GM11168 (cell line): Measurements from ENCODE around the gene LDLRAD4.

Source experiments
- in situ Hi-C: fragments of 300-500 bp; cut with MboI; formaldehyde crosslinking; loops from one replicate; pipeline ENCODE4 v1.12.0; 2022; ENCODE audit warnings: low sequenced_read_pairs; ENCODE audit not compliant: unreplicated experiment

The LDLRAD4 gene

GRCh38 chr18:13318731-13319501 is 100.4 kb downstream of the LDLRAD4 start:
- in situ Hi-C loops: no loop called here

GRCh38 chr18:13319629-13320028 is 101.1 kb downstream of the LDLRAD4 start:
- in situ Hi-C loops: no loop called here

- in situ Hi-C loops: no loop called here
Measured at GRCh38 chr18:13320096-13320495, 101.5 kb downstream of the LDLRAD4 start.

- in situ Hi-C loops: no loop called here
Measured at GRCh38 chr18:13320891-13321425, 102.4 kb downstream of the LDLRAD4 start.

GRCh38 chr18:13321923-13322322 is 103.4 kb downstream of the LDLRAD4 start:
- in situ Hi-C loops: no loop called here

GRCh38 chr18:13323186-13323585 is 104.6 kb downstream of the LDLRAD4 start:
- in situ Hi-C loops: no loop called here

- in situ Hi-C loops: loop anchor here (25.0 kb wide), 1 partner anchor 1712 kb away; no protein-coding TSS in a partner anchor
Measured at GRCh38 chr18:13324880-13325279, 106.3 kb downstream of the LDLRAD4 start.

- in situ Hi-C loops: loop anchor here (25.0 kb wide), 1 partner anchor 1709 kb away; no protein-coding TSS in a partner anchor
Measured at GRCh38 chr18:13328213-13328612, 109.7 kb downstream of the LDLRAD4 start.

- in situ Hi-C loops: loop anchor here (25.0 kb wide), 1 partner anchor 1706 kb away; no protein-coding TSS in a partner anchor
Measured at GRCh38 chr18:13330996-13331395, 112.4 kb downstream of the LDLRAD4 start.

- in situ Hi-C loops: loop anchor here (25.0 kb wide), 1 partner anchor 1705 kb away; no protein-coding TSS in a partner anchor
Measured at GRCh38 chr18:13331846-13332245, 113.3 kb downstream of the LDLRAD4 start.

GRCh38 chr18:13332874-13333273 is 114.3 kb downstream of the LDLRAD4 start:
- in situ Hi-C loops: loop anchor here (25.0 kb wide), 1 partner anchor 1704 kb away; no protein-coding TSS in a partner anchor

- in situ Hi-C loops: loop anchor here (25.0 kb wide), 1 partner anchor 1701 kb away; no protein-coding TSS in a partner anchor
Measured at GRCh38 chr18:13335903-13336302, 117.3 kb downstream of the LDLRAD4 start.

- in situ Hi-C loops: loop anchor here (25.0 kb wide), 1 partner anchor 1700 kb away; no protein-coding TSS in a partner anchor
Measured at GRCh38 chr18:13336841-13337240, 118.3 kb downstream of the LDLRAD4 start.

- in situ Hi-C loops: loop anchor here (25.0 kb wide), 1 partner anchor 1700 kb away; no protein-coding TSS in a partner anchor
Measured at GRCh38 chr18:13337369-13337768, 118.8 kb downstream of the LDLRAD4 start.

- in situ Hi-C loops: loop anchor here (25.0 kb wide), 1 partner anchor 1699 kb away; no protein-coding TSS in a partner anchor
Measured at GRCh38 chr18:13338318-13338717, 119.8 kb downstream of the LDLRAD4 start.

- in situ Hi-C loops: loop anchor here (25.0 kb wide), 1 partner anchor 1698 kb away; no protein-coding TSS in a partner anchor
Measured at GRCh38 chr18:13339653-13340052, 121.1 kb downstream of the LDLRAD4 start.

GRCh38 chr18:13346449-13346848 is 127.9 kb downstream of the LDLRAD4 start:
- in situ Hi-C loops: loop anchor here (25.0 kb wide), 1 partner anchor 1691 kb away; no protein-coding TSS in a partner anchor

GRCh38 chr18:13353084-13353823 is 134.7 kb downstream of the LDLRAD4 start:
- in situ Hi-C loops: no loop called here

- in situ Hi-C loops: no loop called here
Measured at GRCh38 chr18:13354402-13354801, 135.8 kb downstream of the LDLRAD4 start.

- in situ Hi-C loops: no loop called here
Measured at GRCh38 chr18:13356032-13356431, 137.5 kb downstream of the LDLRAD4 start.
